ENCODE measurements around the gene CRADD.

- TF ChIP-seq CTCF (IDR thresholded peaks at IDR 0.05) (no peak), POLR2AphosphoS5 (IDR thresholded peaks at IDR 0.05) (no peak), POLR2A (IDR thresholded peaks at IDR 0.05) (no peak)
Observed at GRCh38 chr12:93798279-93799151, 121.3 kb downstream of the CRADD start.
